Endothelial cell (in vitro differentiated cells): ENCODE data around the gene ATP5MK. TPM values are rescaled to one million over a fixed set of nuclear protein-coding genes. Genes with fewer than 3 reads are reported as not detected.
A peak's percentile ranks its signal among the peaks of the same experiment; 100 is the strongest.

ENCODE experiments used
- DNase-seq: peaks from one replicate; pipeline ENCODE4 v3.0.0; 2021; ENCODE audit warnings: low spot score
- H3K27ac Mint-ChIP-seq: one replicate; pipeline ENCODE4 v1.8.0; 2021; ENCODE audit warnings: mixed read lengths, inconsistent platforms; ENCODE audit not compliant: unreplicated experiment
- H3K27me3 Mint-ChIP-seq: one replicate; pipeline ENCODE4 v1.8.0; 2021; ENCODE audit warnings: mild to moderate bottlenecking, moderate library complexity, mixed read lengths, inconsistent platforms; ENCODE audit not compliant: unreplicated experiment
- H3K36me3 Mint-ChIP-seq: one replicate; pipeline ENCODE4 v1.8.0; 2021; ENCODE audit warnings: mild to moderate bottlenecking, low read depth, mixed read lengths, inconsistent platforms; ENCODE audit not compliant: unreplicated experiment
- H3K4me1 Mint-ChIP-seq: one replicate; pipeline ENCODE4 v1.8.0; 2021; ENCODE audit warnings: mild to moderate bottlenecking, mixed read lengths, inconsistent platforms; ENCODE audit not compliant: unreplicated experiment
- H3K4me3 Mint-ChIP-seq: one replicate; pipeline ENCODE4 v1.8.0; 2021; ENCODE audit warnings: mild to moderate bottlenecking, mixed read lengths, inconsistent platforms; ENCODE audit not compliant: unreplicated experiment
- H3K9me3 Mint-ChIP-seq: one replicate; pipeline ENCODE4 v1.8.0; 2021; ENCODE audit warnings: mixed read lengths, inconsistent platforms; ENCODE audit not compliant: unreplicated experiment
- long read RNA-seq: library from polyadenylated mRNA; unstranded; transcript quantifications from one replicate; pipeline ENCODE4 v2.0.0, GENCODE V29; 2020; ENCODE audit not compliant: unreplicated experiment
- total RNA-seq: library from RNA; stranded (reverse); fragmentation: NEBNext Ultra II Directional; extraction: Animal tissue kit (Norgen Biotek cat#: 25700); gene quantifications from one replicate; pipeline ENCODE4 v1.2.1, GENCODE V29; 2021; ENCODE audit not compliant: unreplicated experiment
- TF ChIP-seq, protein P1 (sequence below): fragments of 200-600 bp; sonication (generic); IDR thresholded peaks from one replicate; pipeline ENCODE4 v1.5.0; 2021; ENCODE audit warnings: antibody characterized with exemption; ENCODE audit not compliant: unreplicated experiment

ATP5MK gene
- total RNA-seq, result 283 TPM
- long read RNA-seq, transcript ATP5MD-201 (4 exons, 364 nt), result major isoform, 137 of 156 reads
- long read RNA-seq, transcript ATP5MD-202 (5 exons, 560 nt), result minor isoform, 9 of 156 reads
- long read RNA-seq, partial matches to known transcripts, result 3 of 156 reads
- long read RNA-seq, other reads (novel, unspliced or antisense), result 3 of 156 reads

DNA sequence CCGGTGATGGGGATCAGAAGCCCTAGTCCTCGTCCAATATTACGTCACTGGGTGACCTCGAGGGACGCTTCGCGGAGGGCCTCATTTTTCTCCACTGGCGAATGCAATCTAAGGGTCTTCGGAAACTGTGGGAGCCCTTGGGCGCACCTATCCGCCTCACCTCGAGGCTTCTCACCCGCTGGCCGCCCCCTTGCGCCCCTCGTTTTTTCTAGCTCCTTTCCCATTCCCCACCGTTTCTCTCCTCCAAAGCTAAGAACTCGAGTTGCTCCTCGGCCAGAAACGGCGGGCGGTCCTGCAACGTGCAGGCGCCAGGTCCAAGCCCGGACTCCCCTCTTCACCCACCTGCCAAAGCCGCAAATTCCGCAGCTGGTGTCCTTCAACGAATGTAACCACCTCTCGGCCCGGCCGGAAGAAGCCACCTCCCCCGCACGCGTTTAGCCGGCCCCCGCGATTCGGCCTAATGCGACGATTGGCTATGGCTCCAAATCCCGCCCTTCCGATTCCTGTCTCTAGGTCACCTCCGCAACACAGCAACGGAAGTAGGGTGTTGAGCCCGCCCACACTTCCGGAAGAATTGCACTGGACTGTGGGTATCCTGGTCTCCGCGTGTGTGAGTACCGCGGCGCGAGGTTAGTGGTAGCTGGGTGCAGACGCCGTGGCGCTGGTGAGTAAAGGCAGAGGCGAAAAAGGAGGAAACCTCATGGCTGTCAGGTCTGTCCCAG is at the start of gene ATP5MK, which contains the start of gene PDCD11:
ATP5MK (minus strand) TSS at position 409 of the 722 bp plus-strand sequence. CDS start 4,018 bp downstream, outside the sequence.
PDCD11 (plus strand) TSS at position 560 of the 722 bp plus-strand sequence. CDS start 1,801 bp downstream, outside the sequence.
- H3K4me3 Mint-ChIP-seq, result peak within 1 kb of the TSS; percentile 98
- peaks cover 5% of the 10 kb centered on the region for H3K27me3 Mint-ChIP-seq
- H3K9me3 Mint-ChIP-seq, result no peaks in the 10 kb centered on the region
- H3K36me3 Mint-ChIP-seq, result peaks cover 20% of the 10 kb centered on the region
- peak; percentile 91 for DNase-seq
- H3K27ac Mint-ChIP-seq, result peak within 1 kb of the TSS; percentile 87
- H3K4me1 Mint-ChIP-seq, result peaks cover 32% of the 10 kb centered on the region
- TF ChIP-seq, protein P1, sequence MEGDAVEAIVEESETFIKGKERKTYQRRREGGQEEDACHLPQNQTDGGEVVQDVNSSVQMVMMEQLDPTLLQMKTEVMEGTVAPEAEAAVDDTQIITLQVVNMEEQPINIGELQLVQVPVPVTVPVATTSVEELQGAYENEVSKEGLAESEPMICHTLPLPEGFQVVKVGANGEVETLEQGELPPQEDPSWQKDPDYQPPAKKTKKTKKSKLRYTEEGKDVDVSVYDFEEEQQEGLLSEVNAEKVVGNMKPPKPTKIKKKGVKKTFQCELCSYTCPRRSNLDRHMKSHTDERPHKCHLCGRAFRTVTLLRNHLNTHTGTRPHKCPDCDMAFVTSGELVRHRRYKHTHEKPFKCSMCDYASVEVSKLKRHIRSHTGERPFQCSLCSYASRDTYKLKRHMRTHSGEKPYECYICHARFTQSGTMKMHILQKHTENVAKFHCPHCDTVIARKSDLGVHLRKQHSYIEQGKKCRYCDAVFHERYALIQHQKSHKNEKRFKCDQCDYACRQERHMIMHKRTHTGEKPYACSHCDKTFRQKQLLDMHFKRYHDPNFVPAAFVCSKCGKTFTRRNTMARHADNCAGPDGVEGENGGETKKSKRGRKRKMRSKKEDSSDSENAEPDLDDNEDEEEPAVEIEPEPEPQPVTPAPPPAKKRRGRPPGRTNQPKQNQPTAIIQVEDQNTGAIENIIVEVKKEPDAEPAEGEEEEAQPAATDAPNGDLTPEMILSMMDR, result no peak

DNA sequence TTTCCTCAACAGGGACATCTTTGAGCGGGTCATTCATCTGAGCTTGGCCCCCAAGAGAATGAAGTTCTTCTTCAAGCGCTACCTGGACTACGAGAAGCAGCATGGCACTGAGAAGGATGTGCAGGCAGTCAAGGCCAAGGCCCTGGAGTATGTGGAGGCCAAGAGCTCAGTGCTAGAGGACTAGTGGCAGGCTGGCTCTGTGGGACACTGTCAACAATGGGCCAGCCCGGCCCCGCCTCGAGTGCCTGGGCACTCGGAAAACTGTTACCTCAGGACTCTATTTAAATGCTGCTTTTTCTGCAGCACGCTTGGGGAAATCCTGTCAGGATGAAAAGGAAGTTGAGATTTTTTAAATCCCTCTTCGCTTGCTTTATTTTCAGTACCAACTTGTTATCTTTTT is 49.1 kb upstream of the ATP5MK start:
- Mint-ChIP-seq H3K4me3 (no peak overlapping the region), H3K27ac (no peak overlapping the region), H3K27me3 (peaks cover 14% of the 10 kb centered on the region), H3K9me3 (no peaks in the 10 kb centered on the region), H3K4me1 (peaks cover 8% of the 10 kb centered on the region), H3K36me3 (peaks cover 56% of the 10 kb centered on the region)
- TF ChIP-seq, protein P1, result no peak
- DNase-seq, result no peak

- H3K4me1 Mint-ChIP-seq, result peaks cover 3% of the 10 kb centered on the region
These were observed 48.2 kb upstream of the ATP5MK start for GRCh38 chr10:103444478-103444877.

GRCh38 chr10:103443475-103444185 is 47.4 kb upstream of the ATP5MK start:
- no peak for DNase-seq
- peaks cover under 1% of the 10 kb centered on the region for H3K4me1 Mint-ChIP-seq
- H3K9me3 Mint-ChIP-seq, result no peaks in the 10 kb centered on the region
- H3K36me3 Mint-ChIP-seq, result peaks cover 63% of the 10 kb centered on the region
- no peak overlapping the region for H3K4me3 Mint-ChIP-seq
- TF ChIP-seq, protein P1, result no peak
- peaks cover 6% of the 10 kb centered on the region for H3K27me3 Mint-ChIP-seq
- H3K27ac Mint-ChIP-seq, result peak overlapping the region; percentile 70

More at GRCh38 chr10:103444478-103444877, 48.2 kb upstream of the ATP5MK start:
- TF ChIP-seq, protein P1, result no peak
- H3K27me3 Mint-ChIP-seq, result peaks cover 11% of the 10 kb centered on the region
- H3K36me3 Mint-ChIP-seq, result peaks cover 64% of the 10 kb centered on the region
- no peak overlapping the region for H3K4me3 Mint-ChIP-seq
- H3K9me3 Mint-ChIP-seq, result no peaks in the 10 kb centered on the region
- no peak overlapping the region for H3K27ac Mint-ChIP-seq
- DNase-seq, result no peak
